Breast epithelium (tissue), 4 donors: ENCODE data around the gene PGBD5. TPM values are rescaled to one million over a fixed set of nuclear protein-coding genes. Genes with fewer than 3 reads are reported as not detected.

ENCODE experiments used
- DNase-seq, 2 donors: peaks; one replicate each; pipeline ENCODE4 v3.0.0-alpha.2; 2019; ENCODE audit warnings: low spot score in 2 of 2
- H3K27ac ChIP-seq, 2 donors: fragments of 200-600 bp; sonication (generic) in 1 of 2; one replicate each; pipeline ENCODE4 v1.5.1; 2016 to 2019; ENCODE audit warnings: mild to moderate bottlenecking in 1 of 2
- H3K27me3 ChIP-seq, 2 donors: fragments of 200-600 bp; sonication (generic) in 1 of 2; one replicate each; pipeline versions ENCODE4 v1.5.1 to v1.6.0; 2017 to 2019; ENCODE audit warnings: control low read depth in 1 of 2, mild to moderate bottlenecking in 1 of 2
- H3K36me3 ChIP-seq: fragments of 200-600 bp; one replicate; pipeline ENCODE4 v1.5.1; 2019
- H3K4me1 ChIP-seq, 2 donors: fragments of 200-600 bp; sonication (generic); one replicate each; pipeline ENCODE4 v1.5.1; 2016 to 2019; ENCODE audit warnings: control low read depth in 1 of 2
- H3K4me3 ChIP-seq, 3 donors: fragments of 200-600 bp; sonication (generic); 1 replicate in 2 of 3; 2 replicates in 1 of 3; pipeline ENCODE4 v1.5.1; 2016 to 2019; ENCODE audit warnings: mild to moderate bottlenecking in 3 of 3, moderate library complexity in 2 of 3
- H3K9me3 ChIP-seq, 2 donors: fragments of 200-600 bp; sonication (generic) in 1 of 2; one replicate each; pipeline ENCODE4 v1.5.1; 2016 to 2019; ENCODE audit warnings: control low read depth in 1 of 2
- POLR2A ChIP-seq: fragments of 450-650 bp; IDR thresholded peaks from one replicate; pipeline ENCODE4 v1.6.1; 2016; ENCODE audit warnings: antibody characterized with exemption, mild to moderate bottlenecking, moderate library complexity
- POLR2AphosphoS5 ChIP-seq, 3 donors: sonication (generic); formaldehyde crosslinking; IDR thresholded peaks; one replicate each; pipeline ENCODE4 v1.6.1; 2017; ENCODE audit warnings: antibody characterized with exemption in 3 of 3
- intact Hi-C: fragments of 100-400 bp; cut with DNase I; formaldehyde crosslinking; loops from one replicate; pipeline ENCODE4 v1.15.1; 2023; ENCODE audit warnings: low total_unique reads
- total RNA-seq, 3 donors: library from RNA; depleted of rRNA; stranded (reverse); fragments of >200 nt; gene quantifications; one replicate each; pipeline ENCODE4 v1.1.0, GENCODE V29; 2016
- TF ChIP-seq, protein P1 (sequence below), 3 donors: fragments of 450-650 bp; IDR thresholded peaks; one replicate each; pipeline ENCODE4 v1.5.1; 2016 to 2017; ENCODE audit warnings: antibody characterized with exemption in 3 of 3, mild to moderate bottlenecking in 3 of 3, moderate library complexity in 3 of 3

The PGBD5 gene
- total RNA-seq, 3 donors from 2014 or later = 0.48 to 0.98 (median 0.59) TPM

DNA sequence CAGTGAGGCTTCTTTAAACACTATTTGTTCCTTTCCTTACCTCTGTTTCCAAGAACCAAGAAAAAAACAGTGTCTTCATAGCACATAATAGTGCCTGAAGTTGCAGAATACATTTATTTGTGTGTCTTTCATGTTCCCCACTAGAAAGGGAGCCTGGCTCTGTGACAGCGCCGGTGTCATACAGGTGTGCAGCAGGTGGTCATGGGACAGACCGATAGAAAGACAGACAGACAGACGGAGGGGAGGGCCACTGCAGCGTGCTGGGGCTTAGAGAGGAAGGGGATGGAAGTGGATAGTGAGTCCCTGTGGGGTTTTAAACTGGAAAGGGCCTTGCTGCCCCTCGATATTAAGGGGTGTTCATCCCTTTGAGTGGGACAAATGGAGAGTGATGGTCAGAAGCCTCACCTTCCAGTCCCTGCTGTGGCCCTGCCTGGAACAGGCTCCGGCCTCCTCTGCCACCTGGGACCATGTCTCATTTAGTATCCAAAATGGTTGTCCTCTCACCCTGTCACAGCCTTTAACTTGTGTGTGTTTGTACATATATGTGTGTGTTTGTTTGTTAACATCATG, 152.9 kb downstream of the PGBD5 start:
- Histone ChIP-seq H3K36me3 (no peaks in the 10 kb centered on the region), H3K27ac (no peak overlapping the region), H3K4me3 (no peak overlapping the region), H3K4me1 (no peaks in the 10 kb centered on the region), H3K9me3 (no peaks in the 10 kb centered on the region), H3K27me3 (no peaks in the 10 kb centered on the region)
- intact Hi-C loops = loop anchor here (5.0 kb wide), 1 partner anchor 139 kb away; no protein-coding TSS in a partner anchor
- TF ChIP-seq POLR2A (no peak), POLR2AphosphoS5 (IDR thresholded peaks at IDR 0.05) (no peak)
- TF ChIP-seq, protein P1, sequence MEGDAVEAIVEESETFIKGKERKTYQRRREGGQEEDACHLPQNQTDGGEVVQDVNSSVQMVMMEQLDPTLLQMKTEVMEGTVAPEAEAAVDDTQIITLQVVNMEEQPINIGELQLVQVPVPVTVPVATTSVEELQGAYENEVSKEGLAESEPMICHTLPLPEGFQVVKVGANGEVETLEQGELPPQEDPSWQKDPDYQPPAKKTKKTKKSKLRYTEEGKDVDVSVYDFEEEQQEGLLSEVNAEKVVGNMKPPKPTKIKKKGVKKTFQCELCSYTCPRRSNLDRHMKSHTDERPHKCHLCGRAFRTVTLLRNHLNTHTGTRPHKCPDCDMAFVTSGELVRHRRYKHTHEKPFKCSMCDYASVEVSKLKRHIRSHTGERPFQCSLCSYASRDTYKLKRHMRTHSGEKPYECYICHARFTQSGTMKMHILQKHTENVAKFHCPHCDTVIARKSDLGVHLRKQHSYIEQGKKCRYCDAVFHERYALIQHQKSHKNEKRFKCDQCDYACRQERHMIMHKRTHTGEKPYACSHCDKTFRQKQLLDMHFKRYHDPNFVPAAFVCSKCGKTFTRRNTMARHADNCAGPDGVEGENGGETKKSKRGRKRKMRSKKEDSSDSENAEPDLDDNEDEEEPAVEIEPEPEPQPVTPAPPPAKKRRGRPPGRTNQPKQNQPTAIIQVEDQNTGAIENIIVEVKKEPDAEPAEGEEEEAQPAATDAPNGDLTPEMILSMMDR (IDR thresholded peaks at IDR 0.05) = no peak
- peak in 1 of 2 donors; percentile 24 for DNase-seq

- DNase-seq = peak in 1 of 2 donors; percentile 25
- Histone ChIP-seq H3K27ac (no peak overlapping the region), H3K27me3 (no peaks in the 10 kb centered on the region), H3K4me1 (no peaks in the 10 kb centered on the region), H3K36me3 (no peaks in the 10 kb centered on the region), H3K4me3 (no peak overlapping the region), H3K9me3 (no peaks in the 10 kb centered on the region)
- intact Hi-C loops = loop anchor here (5.0 kb wide), 1 partner anchor 140 kb away; no protein-coding TSS in a partner anchor
- TF ChIP-seq, protein P1 (IDR thresholded peaks at IDR 0.05) = no peak
- TF ChIP-seq POLR2A (no peak), POLR2AphosphoS5 (IDR thresholded peaks at IDR 0.05) (no peak)
These were observed 153.6 kb downstream of the PGBD5 start for GRCh38 chr1:230272557-230272956.

DNA sequence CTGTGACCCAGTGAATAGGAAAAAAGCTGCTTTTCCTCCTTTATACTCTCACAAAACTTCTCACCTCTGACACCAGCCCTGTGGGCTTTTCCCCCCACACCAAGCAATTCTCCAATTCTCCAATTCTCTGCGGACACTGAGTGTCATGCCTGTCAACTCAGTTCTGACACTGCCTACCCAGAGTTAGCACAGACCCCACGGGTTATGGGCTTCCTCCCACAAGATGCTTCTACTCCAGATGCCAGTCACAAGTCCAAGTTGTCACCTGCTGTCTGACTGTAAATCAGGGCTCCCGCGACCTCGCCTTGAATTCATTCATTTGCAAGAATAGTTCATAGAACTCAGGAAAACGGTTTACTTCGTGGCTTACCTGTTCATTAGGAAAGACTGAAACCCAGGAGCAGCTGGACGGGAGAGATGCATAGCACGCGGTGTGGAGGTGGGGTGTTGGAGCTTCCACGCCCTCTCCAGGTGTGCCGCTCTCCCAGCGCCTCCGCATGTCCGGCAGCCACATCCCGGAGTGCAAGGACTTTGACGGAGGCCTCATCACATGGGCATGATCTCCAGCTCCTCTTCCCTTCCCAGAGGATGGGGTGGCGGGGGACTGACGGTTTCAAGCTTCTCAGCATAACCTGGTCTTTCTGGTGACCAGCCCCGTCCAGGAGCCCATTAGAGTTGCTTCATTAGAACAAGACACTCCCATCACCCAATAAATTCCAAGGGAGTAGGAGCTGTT, 154.7 kb downstream of the PGBD5 start:
- intact Hi-C loops = loop anchor here (5.0 kb wide), 1 partner anchor 141 kb away; no protein-coding TSS in a partner anchor

GRCh38 chr1:230270559-230271281, 155.4 kb downstream of the PGBD5 start:
- Histone ChIP-seq H3K27ac (peak overlapping the region in 1 of 2 donors; percentile 68), H3K27me3 (no peaks in the 10 kb centered on the region), H3K9me3 (no peaks in the 10 kb centered on the region), H3K36me3 (no peaks in the 10 kb centered on the region), H3K4me3 (no peak overlapping the region), H3K4me1 (no peaks in the 10 kb centered on the region)
- intact Hi-C loops = loop anchor here (5.0 kb wide), 1 partner anchor 142 kb away; no protein-coding TSS in a partner anchor
- TF ChIP-seq POLR2AphosphoS5 (IDR thresholded peaks at IDR 0.05) (no peak), POLR2A (no peak)
- TF ChIP-seq, protein P1 (IDR thresholded peaks at IDR 0.05) = no peak
- peak in 1 of 2 donors; percentile 42 for DNase-seq

More for the DNA sequence above, 154.7 kb downstream of the PGBD5 start:
- Histone ChIP-seq H3K27me3 (no peaks in the 10 kb centered on the region), H3K4me3 (no peak overlapping the region), H3K27ac (peak overlapping the region in 1 of 2 donors; percentile 68), H3K9me3 (no peaks in the 10 kb centered on the region), H3K36me3 (no peaks in the 10 kb centered on the region), H3K4me1 (no peaks in the 10 kb centered on the region)
- TF ChIP-seq POLR2A (no peak), POLR2AphosphoS5 (IDR thresholded peaks at IDR 0.05) (no peak)
- TF ChIP-seq, protein P1 (IDR thresholded peaks at IDR 0.05) = no peak
- DNase-seq = peak in 1 of 2 donors; percentile 22
